Neutrophil (primary cell): ENCODE results near the gene TTLL10.

Experiments used
- H3K27ac ChIP-seq: fragments of 200-600 bp; sonication (generic); 2 replicates; pipeline ENCODE4 v1.5.1; 2016; ENCODE audit warnings: mild to moderate bottlenecking, moderate library complexity
- H3K27me3 ChIP-seq: fragments of 200-600 bp; sonication (generic); 2 replicates; pipeline ENCODE4 v1.6.0; 2016; ENCODE audit warnings: mild to moderate bottlenecking
- H3K36me3 ChIP-seq: fragments of 200-600 bp; sonication (generic); 2 replicates; pipeline ENCODE4 v1.5.1; 2017
- H3K4me1 ChIP-seq, 2 experiments: fragments of 200-600 bp in 1 of 2; sonication (generic) in 1 of 2; 1 replicate in 1 of 2; 2 replicates in 1 of 2; pipeline versions ENCODE4 v1.5.1 to v1.6.1; 2013 to 2016; ENCODE audit warnings: low read depth in 1 of 2, low read length in 1 of 2, mild to moderate bottlenecking in 1 of 2, moderate library complexity in 1 of 2; ENCODE audit not compliant: control insufficient read depth in 1 of 2, insufficient read depth in 1 of 2
- H3K4me3 ChIP-seq, 2 experiments: fragments of 200-600 bp in 1 of 2; sonication (generic) in 1 of 2; 1 replicate in 1 of 2; 2 replicates in 1 of 2; pipeline ENCODE4 v1.5.1; 2013 to 2016; ENCODE audit warnings: low read depth in 1 of 2, low read length in 1 of 2, mild to moderate bottlenecking in 1 of 2, moderate library complexity in 1 of 2
- H3K9me3 ChIP-seq: fragments of 200-600 bp; sonication (generic); 2 replicates; pipeline ENCODE4 v1.5.1; 2016
- TF ChIP-seq, protein P1 (sequence below): fragments of 200-600 bp; sonication (generic); IDR thresholded peaks from 2 replicates; pipeline ENCODE4 v1.5.1; 2016; ENCODE audit warnings: antibody characterized with exemption

TTLL10 gene

DNA sequence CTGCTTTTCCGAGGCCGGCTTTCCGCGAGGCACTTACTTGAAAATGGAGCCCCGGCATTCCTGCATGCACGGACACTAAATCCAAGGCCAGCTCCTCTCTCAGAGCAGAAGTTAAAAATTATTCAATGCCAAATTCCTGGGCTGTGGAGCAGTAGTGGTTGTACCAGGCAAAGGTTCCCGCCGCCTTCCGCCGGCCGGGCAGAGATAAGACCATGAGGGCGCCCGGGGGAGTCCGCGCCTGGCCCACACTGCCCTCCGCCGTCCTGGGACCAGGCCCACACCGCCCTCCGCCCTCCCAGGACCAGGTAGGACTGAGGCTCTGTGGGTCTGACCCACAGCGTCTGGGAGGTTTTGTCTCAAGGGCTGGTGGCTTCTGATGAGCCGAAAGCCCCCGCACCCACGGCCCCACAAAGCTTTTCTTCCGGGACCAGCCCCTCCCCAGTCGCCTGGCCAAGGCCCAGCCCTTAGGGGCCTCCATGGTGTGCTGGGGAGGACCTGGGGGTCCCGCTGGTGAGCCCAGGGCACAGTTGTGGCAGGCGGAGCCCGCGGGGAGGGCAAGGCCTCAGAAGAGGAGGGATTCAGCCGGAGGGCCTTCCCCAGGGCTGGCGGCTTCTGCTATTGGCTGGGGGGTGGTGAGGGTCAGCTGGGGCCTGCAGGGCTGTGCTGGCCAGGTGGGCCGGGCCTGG, 45.1 kb upstream of the TTLL10 start:
- H3K4me3 ChIP-seq, result no peak overlapping the region
- no peaks in the 10 kb centered on the region for H3K36me3 ChIP-seq
- H3K4me1 ChIP-seq, result no peaks in the 10 kb centered on the region
- TF ChIP-seq, protein P1, sequence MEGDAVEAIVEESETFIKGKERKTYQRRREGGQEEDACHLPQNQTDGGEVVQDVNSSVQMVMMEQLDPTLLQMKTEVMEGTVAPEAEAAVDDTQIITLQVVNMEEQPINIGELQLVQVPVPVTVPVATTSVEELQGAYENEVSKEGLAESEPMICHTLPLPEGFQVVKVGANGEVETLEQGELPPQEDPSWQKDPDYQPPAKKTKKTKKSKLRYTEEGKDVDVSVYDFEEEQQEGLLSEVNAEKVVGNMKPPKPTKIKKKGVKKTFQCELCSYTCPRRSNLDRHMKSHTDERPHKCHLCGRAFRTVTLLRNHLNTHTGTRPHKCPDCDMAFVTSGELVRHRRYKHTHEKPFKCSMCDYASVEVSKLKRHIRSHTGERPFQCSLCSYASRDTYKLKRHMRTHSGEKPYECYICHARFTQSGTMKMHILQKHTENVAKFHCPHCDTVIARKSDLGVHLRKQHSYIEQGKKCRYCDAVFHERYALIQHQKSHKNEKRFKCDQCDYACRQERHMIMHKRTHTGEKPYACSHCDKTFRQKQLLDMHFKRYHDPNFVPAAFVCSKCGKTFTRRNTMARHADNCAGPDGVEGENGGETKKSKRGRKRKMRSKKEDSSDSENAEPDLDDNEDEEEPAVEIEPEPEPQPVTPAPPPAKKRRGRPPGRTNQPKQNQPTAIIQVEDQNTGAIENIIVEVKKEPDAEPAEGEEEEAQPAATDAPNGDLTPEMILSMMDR, result no peak
- H3K9me3 ChIP-seq, result no peaks in the 10 kb centered on the region
- no peak overlapping the region for H3K27ac ChIP-seq
- H3K27me3 ChIP-seq, result peaks cover 3% of the 10 kb centered on the region

DNA sequence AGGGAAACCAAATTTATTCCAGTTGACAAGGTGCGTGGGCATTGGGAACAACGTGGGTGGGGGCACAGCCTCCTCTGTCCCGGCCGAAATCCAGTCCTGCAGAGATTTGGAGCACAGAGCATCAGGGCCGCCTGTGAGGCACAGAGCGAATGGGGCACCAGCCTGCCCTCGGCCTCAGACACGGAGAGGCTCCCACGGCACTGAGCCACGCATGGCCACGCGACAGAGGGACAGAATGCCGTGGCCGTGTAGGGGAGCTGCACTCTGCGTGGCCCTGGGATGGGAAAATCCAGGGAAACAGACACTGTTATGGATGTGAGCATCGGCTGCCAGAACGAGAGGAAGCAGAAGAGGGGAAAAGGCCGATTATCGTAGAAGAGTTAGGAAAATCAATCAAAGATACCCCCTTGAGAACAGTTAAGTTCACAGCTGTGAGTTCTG, 44.3 kb upstream of the TTLL10 start:
- no peak overlapping the region for H3K4me3 ChIP-seq
- H3K27me3 ChIP-seq, result peaks cover under 1% of the 10 kb centered on the region
- TF ChIP-seq, protein P1, result no peak
- H3K9me3 ChIP-seq, result no peaks in the 10 kb centered on the region
- no peak overlapping the region for H3K27ac ChIP-seq
- H3K36me3 ChIP-seq, result no peaks in the 10 kb centered on the region
- no peaks in the 10 kb centered on the region for H3K4me1 ChIP-seq

DNA sequence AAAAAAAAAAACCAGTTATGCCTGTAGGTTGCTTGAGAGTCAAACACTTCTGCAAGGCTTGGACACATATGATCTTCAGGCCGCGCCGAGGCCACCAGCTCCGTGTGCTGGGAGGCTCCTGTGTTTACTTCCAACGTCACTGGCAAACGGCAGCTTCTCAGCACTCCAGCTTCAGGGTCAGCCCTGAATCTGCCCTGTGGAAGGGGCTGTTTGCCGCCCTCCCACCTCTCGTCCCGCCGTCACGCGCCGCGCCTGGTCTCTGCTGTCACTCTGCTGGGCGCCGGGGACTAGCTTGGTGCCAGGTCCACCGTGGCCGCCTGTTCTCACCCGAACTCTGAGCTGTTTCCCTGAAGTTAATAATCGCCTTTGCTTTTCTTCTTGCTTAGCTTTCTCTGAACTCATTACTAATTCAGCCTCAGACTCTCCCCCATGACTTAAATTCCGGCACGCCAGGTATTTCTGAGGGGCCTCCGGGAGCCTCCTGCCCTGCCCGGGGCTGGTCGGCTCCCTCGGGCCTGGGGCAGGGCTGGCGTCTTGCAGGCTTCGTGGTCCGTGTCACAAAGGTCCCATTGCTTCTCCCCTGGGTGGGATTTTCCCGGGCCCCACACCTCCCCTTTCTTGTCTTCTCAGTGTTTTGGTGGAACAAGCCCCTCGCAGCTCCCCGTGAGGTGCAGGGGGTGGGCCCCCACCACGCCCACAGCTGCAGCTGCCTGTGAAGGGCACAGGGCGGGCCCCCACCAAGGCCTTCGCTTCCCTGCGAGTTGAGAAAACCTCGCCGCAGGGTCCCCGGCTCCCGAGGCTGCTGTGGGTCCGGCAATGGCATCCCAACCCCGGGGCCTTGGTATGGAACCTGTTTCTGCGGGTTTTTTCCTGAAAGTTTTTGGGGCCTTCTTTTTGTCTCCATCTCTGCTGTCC, 43.2 kb upstream of the TTLL10 start:
- no peaks in the 10 kb centered on the region for H3K4me1 ChIP-seq
- peaks cover 10% of the 10 kb centered on the region for H3K27me3 ChIP-seq
- no peaks in the 10 kb centered on the region for H3K9me3 ChIP-seq
- no peaks in the 10 kb centered on the region for H3K36me3 ChIP-seq
- H3K27ac ChIP-seq, result no peak overlapping the region
- H3K4me3 ChIP-seq, result no peak overlapping the region
- TF ChIP-seq, protein P1, result no peak

DNA sequence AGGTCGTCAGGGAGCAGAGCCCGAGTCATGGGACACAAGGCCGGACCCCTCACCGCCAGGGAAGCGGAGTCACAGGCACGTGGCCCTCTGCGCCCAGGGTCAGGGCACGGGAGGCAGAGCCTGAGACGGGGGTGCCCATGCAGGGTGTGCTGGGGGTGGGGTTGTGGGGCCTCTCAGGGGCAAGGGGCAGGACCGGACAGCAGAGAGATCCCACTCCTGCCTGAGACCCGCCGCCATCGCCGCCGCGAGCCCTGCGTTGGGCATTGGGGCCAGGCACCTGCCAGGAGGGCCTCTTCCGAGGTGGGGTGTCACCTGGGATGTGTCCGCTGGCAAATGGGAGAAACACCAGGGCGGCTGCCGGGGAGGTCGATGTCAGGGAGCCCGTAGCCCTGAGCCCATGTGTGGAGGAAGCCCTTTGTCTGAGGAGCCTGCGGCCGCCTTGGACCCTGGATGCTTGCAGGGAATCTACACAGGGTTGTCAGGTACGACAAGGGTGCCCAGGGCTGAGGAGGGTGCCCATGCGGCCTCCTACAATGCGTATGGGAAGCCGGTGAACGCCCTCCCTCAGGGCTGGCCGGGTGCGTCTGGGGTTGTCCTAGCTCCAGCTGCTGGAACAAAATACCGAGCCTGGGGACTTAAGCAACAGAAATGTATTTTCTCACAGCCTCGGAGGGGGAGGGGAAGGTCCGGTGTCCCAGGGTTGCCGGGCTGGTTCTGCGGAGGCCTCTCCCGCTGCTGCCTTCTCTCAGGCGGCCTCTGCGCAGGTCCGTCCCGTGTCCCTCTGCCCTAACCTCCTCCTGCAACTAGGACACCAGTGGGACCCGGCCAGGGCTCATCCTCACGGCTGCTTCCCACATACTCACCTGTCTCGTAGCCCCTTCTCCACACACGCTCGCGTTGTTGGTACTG, 41.4 kb upstream of the TTLL10 start:
- Histone ChIP-seq H3K4me3 (no peak overlapping the region), H3K36me3 (no peaks in the 10 kb centered on the region), H3K9me3 (no peaks in the 10 kb centered on the region), H3K27ac (no peak overlapping the region), H3K4me1 (no peaks in the 10 kb centered on the region), H3K27me3 (peaks cover 28% of the 10 kb centered on the region)
- TF ChIP-seq, protein P1, result no peak
